ENCODE results near the gene VPS29.

VPS29 gene

DNA sequence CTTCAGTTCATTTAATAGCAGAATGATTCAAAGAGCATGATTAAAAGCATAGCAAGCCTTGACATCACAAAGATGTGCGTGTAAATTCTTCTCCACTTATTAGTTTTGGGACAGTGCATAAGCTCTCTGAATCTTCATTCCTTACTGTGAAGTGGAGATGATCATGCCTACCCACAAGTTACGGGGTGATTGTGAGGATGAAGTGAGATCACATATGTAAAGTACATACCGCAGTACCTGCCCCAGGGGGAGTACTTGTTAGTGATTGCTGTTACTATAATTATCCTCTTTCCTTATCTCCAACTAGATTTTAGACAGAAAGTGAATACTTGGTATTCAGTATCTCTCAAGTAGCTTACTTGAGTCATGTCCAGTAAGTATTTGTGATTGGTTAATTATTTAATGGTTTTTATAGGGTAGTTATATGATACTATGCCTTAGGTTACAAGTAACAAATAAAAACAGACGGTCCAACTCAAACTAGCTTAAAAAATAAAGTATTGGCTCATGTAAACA is 6.2 kb upstream of the VPS29 start:
- TF ChIP-seq, protein P1, sequence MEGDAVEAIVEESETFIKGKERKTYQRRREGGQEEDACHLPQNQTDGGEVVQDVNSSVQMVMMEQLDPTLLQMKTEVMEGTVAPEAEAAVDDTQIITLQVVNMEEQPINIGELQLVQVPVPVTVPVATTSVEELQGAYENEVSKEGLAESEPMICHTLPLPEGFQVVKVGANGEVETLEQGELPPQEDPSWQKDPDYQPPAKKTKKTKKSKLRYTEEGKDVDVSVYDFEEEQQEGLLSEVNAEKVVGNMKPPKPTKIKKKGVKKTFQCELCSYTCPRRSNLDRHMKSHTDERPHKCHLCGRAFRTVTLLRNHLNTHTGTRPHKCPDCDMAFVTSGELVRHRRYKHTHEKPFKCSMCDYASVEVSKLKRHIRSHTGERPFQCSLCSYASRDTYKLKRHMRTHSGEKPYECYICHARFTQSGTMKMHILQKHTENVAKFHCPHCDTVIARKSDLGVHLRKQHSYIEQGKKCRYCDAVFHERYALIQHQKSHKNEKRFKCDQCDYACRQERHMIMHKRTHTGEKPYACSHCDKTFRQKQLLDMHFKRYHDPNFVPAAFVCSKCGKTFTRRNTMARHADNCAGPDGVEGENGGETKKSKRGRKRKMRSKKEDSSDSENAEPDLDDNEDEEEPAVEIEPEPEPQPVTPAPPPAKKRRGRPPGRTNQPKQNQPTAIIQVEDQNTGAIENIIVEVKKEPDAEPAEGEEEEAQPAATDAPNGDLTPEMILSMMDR (conservative IDR thresholded peaks at IDR 0.05; ENCODE audit: control insufficient read depth, insufficient read depth, low read depth, low read length): no peak
- DNase-seq (ENCODE audit: low read depth): no peak
- no peak overlapping the region for H3K4me3 ChIP-seq (ENCODE audit: control insufficient read depth, low read depth, low read length)

DNA sequence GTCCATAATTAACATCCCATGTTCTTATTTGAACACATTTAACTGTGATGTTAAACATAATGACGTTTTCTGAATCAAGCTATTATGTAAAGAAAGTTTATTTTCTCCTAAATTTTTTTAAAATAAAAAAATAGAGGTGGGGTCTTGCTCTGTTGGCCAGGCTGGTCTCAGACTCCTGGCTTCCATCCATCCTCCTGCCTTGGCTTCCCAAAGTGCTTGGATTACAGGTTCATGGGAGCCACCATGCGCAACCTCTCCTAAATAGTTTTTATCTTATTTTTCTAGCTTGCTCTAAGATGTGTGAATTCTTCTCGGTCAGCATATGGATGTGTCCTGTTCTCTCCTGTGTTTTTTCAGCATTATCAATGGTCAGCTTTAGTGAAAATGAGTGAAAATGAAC is 3.4 kb upstream of the VPS29 start:
- DNase-seq (ENCODE audit: low read depth): no peak
- TF ChIP-seq, protein P1 (conservative IDR thresholded peaks at IDR 0.05; ENCODE audit: control insufficient read depth, insufficient read depth, low read depth, low read length): no peak
- no peak overlapping the region for H3K4me3 ChIP-seq (ENCODE audit: control insufficient read depth, low read depth, low read length)

DNA sequence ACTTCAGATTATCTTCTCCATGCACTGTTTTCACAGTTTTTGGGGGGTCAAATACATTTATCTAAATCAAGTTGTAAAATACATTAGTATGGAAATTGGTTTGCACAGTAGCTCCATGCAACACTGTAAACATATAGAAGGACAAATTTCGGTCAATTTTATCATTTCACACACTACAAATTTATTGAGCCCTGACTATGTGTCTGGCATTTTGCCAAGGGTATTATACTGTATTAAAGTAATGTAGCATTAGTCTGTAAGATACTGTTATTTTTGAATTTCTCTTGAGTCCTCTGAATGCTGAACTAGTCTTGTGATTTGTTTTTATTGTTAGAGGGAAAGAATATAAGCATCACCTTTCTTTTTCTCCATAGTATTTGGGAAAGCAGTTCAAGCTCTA is 1.5 kb upstream of the VPS29 start:
- TF ChIP-seq, protein P1 (conservative IDR thresholded peaks at IDR 0.05; ENCODE audit: control insufficient read depth, insufficient read depth, low read depth, low read length): no peak
- no peak overlapping the region for H3K4me3 ChIP-seq (ENCODE audit: control insufficient read depth, low read depth, low read length)
- DNase-seq (ENCODE audit: low read depth): no peak

DNA sequence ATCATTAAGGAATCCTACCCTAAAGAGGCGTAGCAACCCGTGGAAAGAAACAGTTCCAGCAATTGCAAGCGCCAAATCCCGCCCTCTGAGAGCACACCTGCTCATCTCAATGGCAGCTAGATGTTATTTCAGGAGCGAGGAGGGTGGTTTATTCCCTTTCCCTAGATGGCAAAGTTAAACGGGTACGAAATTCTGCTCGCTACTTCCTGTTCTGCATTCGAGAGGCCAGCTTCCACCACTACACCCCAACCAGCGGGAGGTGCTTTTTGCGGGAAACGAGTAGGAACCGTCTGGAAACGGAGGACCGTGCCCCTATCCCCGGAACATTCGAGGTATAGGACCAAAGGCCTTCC is 536 bp downstream of the VPS29 start:
- TF ChIP-seq, protein P1 (conservative IDR thresholded peaks at IDR 0.05; ENCODE audit: control insufficient read depth, insufficient read depth, low read depth, low read length): no peak
- peak; percentile 48 for DNase-seq (ENCODE audit: low read depth)
- peak overlapping the region; percentile 98 for H3K4me3 ChIP-seq (ENCODE audit: control insufficient read depth, low read depth, low read length)

DNA sequence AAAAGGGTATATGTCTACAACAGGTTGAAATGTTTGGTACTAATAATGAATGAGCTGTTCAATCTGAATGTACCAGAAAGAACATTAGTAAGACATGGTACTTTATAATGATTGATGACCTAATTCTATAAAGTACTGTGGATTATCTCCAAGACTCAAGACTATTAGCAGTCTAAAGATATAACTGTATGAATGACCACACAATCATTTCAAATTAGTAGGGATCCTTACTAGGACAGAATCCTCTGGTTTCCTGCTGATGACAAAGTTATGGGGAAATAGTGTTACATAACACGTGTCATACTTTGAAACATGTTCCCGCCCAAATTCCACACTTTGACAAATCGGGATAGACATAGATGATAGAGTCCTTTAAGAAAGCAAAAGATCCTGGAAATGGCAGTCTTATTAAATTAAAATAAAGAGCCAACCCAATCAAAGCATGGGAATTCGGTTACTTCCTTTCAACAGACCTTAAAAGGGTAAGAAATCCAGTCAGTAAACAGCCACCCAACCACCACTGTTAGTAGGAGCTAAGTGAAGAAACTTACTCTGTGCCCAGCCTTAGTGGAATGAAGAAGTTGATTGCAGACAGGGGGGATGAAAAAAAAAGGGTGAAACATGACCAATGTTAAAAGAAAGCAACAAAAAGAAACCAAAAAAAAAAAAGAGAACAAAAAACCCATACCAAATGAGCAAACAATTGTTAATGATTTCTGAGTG is 2.8 kb downstream of the VPS29 start:
- H3K4me3 ChIP-seq (ENCODE audit: control insufficient read depth, low read depth, low read length): no peak overlapping the region
- peak; percentile 57 for DNase-seq (ENCODE audit: low read depth)
- TF ChIP-seq, protein P1 (conservative IDR thresholded peaks at IDR 0.05; ENCODE audit: control insufficient read depth, insufficient read depth, low read depth, low read length): no peak

DNA sequence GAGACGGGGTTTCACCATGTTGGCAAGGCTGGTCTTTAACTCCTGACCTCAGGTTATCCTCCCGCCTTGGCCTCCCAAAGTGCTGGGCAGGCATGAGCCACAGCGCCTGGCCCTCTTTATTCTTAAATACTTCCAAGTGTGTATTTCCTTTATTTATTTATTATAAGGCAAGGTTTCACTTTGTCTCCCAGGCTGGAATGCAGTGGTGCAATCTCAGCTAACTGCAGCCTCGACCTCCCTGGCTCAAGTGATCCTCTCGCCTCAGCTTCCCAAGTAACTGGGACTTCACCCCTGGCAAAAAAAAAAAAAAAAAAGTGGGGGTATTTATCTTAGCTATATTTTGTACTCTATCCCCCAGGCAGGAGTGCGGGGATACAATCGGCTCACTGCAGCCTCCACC is 26.5 kb downstream of the VPS29 start:
- DNase-seq (ENCODE audit: low read depth): no peak
- TF ChIP-seq, protein P1 (conservative IDR thresholded peaks at IDR 0.05; ENCODE audit: control insufficient read depth, insufficient read depth, low read depth, low read length): no peak
- no peak overlapping the region for H3K4me3 ChIP-seq (ENCODE audit: control insufficient read depth, low read depth, low read length)

All from fibroblast of mammary gland (primary cell).